Adrenal gland (tissue), 12 donors: ENCODE measurements around the gene SPINK5. TPM values are rescaled to one million over a fixed set of nuclear protein-coding genes. Genes with fewer than 3 reads are reported as not detected.

Experiments used
- DNase-seq, 7 donors: peaks; one replicate each; pipeline ENCODE4 v3.0.0-alpha.2; 2019 to 2020
- H3K27ac ChIP-seq, 5 donors: fragments of 200-600 bp; sonication (generic) in 4 of 5; 1 replicate in 3 of 5; 2 replicates in 2 of 5; pipeline versions ENCODE4 v1.5.1 to v1.8.0; 2016 to 2020; ENCODE audit warnings: mild to moderate bottlenecking in 1 of 5
- H3K27me3 ChIP-seq: fragments of 200-600 bp; 2 replicates; pipeline ENCODE4 v1.8.0; 2021
- H3K36me3 ChIP-seq, 2 donors: fragments of 200-600 bp; replicated peaks in 1 of 2; 1 replicate in 1 of 2; 2 replicates in 1 of 2; pipeline versions ENCODE4 v1.5.1 to v1.8.0; 2018 to 2022
- H3K4me1 ChIP-seq, 2 donors: fragments of 200-600 bp; replicated peaks in 1 of 2; 1 replicate in 1 of 2; 2 replicates in 1 of 2; pipeline versions ENCODE4 v1.5.1 to v1.8.0; 2018 to 2021
- H3K4me3 ChIP-seq, 4 donors: fragments of 200-600 bp; sonication (generic) in 3 of 4; one replicate each; pipeline ENCODE4 v1.5.1; 2016 to 2018
- H3K9me3 ChIP-seq, 3 donors: fragments of 200-600 bp; sonication (generic) in 1 of 3; replicated peaks in 1 of 3; 1 replicate in 2 of 3; 2 replicates in 1 of 3; pipeline versions ENCODE4 v1.5.1 to v1.8.0; 2016 to 2021
- CTCF ChIP-seq, 6 experiments: fragments of 450-650 bp in 4 of 6; fragments of 200-600 bp in 2 of 6; sonication (generic) in 1 of 6; IDR thresholded peaks; 1 replicate in 5 of 6; 2 replicates in 1 of 6; pipeline versions ENCODE4 v1.5.1 to v1.8.0; 2016 to 2021; ENCODE audit warnings: antibody characterized with exemption in 6 of 6, mild to moderate bottlenecking in 2 of 6, moderate library complexity in 1 of 6
- POLR2A ChIP-seq, 2 donors: fragments of 450-650 bp; IDR thresholded peaks; one replicate each; pipeline ENCODE4 v1.6.1; 2017; ENCODE audit warnings: antibody characterized with exemption in 2 of 2, mild to moderate bottlenecking in 2 of 2, moderate library complexity in 1 of 2
- WGBS, 4 donors: extraction: QIAGEN DNeasy Blood & Tissue Kit in 2 of 4; methylation state at CpG; one replicate each; pipeline versions ENCODE4 v1.1.5 to v1.1.7; 2013 to 2017; 5-methylcytosine and 5-hydroxymethylcytosine counted together
- intact Hi-C, 2 donors: fragments of 100-400 bp; cut with DNase I; formaldehyde crosslinking; loops; one replicate each; pipeline versions ENCODE4 v1.14.1 to v1.15.0; 2022 to 2023
- polyA plus RNA-seq, 3 donors: library from polyadenylated mRNA; stranded (reverse); fragments of 200-250 nt in 2 of 3; fragments of 350-450 nt in 1 of 3; fragmentation: Illumina TruSeq in 1 of 3; extraction: RNeasy Lipid Tissue Mini Kit (QIAGEN cat#74804) in 1 of 3; gene quantifications; one replicate each; pipeline ENCODE4 v1.2.3, GENCODE V29; 2013 to 2014
- total RNA-seq, 9 donors: library from RNA; depleted of rRNA in 4 of 9; stranded (reverse); fragments of >200 nt in 4 of 9; fragments of 120-200 nt in 1 of 9; fragmentation: NEBNext Ultra II Directional in 1 of 9; extraction: Animal tissue kit (Norgen Biotek cat#: 25700) in 1 of 9; gene quantifications; one replicate each; pipeline versions ENCODE4 v1.1.0 to v1.2.4, GENCODE V29; 2013 to 2023
- donor health status: healthy with polysubstance abuse.
- donor health status: Bipolar disorder and iron deficiency.
- donor health status: DM: yes; HTN: yes; CAD: no.
- donor health status: DM: no; HTN: no; CAD: no.
- donor health status: DM: no; HTN: no; CAD: no.
- donor health status: DM: yes; HTN: yes; CAD: no.

SPINK5 gene
- total and polyA plus RNA-seq, 12 donors = 0.13 to 3.5 (median 0.40) TPM; not detected in 3

- intact Hi-C loops = no loop called here
- Histone ChIP-seq H3K4me1 (no peaks in the 10 kb centered on the region), H3K4me3 (no peak overlapping the region), H3K36me3 (no peaks in the 10 kb centered on the region), H3K9me3 (no peaks in the 10 kb centered on the region), H3K27me3 (no peaks in the 10 kb centered on the region), H3K27ac (no peak overlapping the region)
- 85 to 89% (median 87%) methylated on average over 4 of the region's 4 CpGs for WGBS, 4 donors
- DNase-seq = no peak
- TF ChIP-seq POLR2A (IDR thresholded peaks at IDR 0.05) = no peak
- no peak for TF ChIP-seq CTCF (IDR thresholded peaks at IDR 0.05)
Measured at GRCh38 chr5:148147415-148147814, 83.6 kb downstream of the SPINK5 start.

GRCh38 chr5:148151872-148152271, 88.1 kb downstream of the SPINK5 start:
- intact Hi-C loops = no loop called here
- H3K4me3 ChIP-seq = no peak overlapping the region
- H3K36me3 ChIP-seq = no peaks in the 10 kb centered on the region
- DNase-seq = no peak
- H3K9me3 ChIP-seq = no peaks in the 10 kb centered on the region
- H3K27me3 ChIP-seq = no peaks in the 10 kb centered on the region
- TF ChIP-seq CTCF (IDR thresholded peaks at IDR 0.05) = no peak
- no peak for TF ChIP-seq POLR2A (IDR thresholded peaks at IDR 0.05)
- no peaks in the 10 kb centered on the region for H3K4me1 ChIP-seq
- WGBS, 4 donors = 53 to 63% (median 59%) methylated on average over 2 of the region's 2 CpGs
- H3K27ac ChIP-seq = no peak overlapping the region

- Histone ChIP-seq H3K27ac (no peak overlapping the region), H3K36me3 (no peaks in the 10 kb centered on the region), H3K27me3 (no peaks in the 10 kb centered on the region), H3K4me3 (no peak overlapping the region), H3K4me1 (no peaks in the 10 kb centered on the region), H3K9me3 (no peaks in the 10 kb centered on the region)
- DNase-seq = no peak
- intact Hi-C loops = no loop called here
- TF ChIP-seq POLR2A (IDR thresholded peaks at IDR 0.05) = no peak
- TF ChIP-seq CTCF (IDR thresholded peaks at IDR 0.05) = no peak
Measured at GRCh38 chr5:148152781-148153180, 89.0 kb downstream of the SPINK5 start.

GRCh38 chr5:148156609-148157008, 92.8 kb downstream of the SPINK5 start:
- H3K9me3 ChIP-seq = no peaks in the 10 kb centered on the region
- TF ChIP-seq CTCF (IDR thresholded peaks at IDR 0.05) (no peak), POLR2A (IDR thresholded peaks at IDR 0.05) (no peak)
- intact Hi-C loops = no loop called here
- H3K4me3 ChIP-seq = no peak overlapping the region
- DNase-seq = no peak
- no peaks in the 10 kb centered on the region for H3K36me3 ChIP-seq
- no peaks in the 10 kb centered on the region for H3K4me1 ChIP-seq
- H3K27ac ChIP-seq = no peak overlapping the region
- H3K27me3 ChIP-seq = no peaks in the 10 kb centered on the region
- WGBS, 4 donors = 92 to 100% (median 93%) methylated on average over 1 of the region's 1 CpG
